MG63 (cell line): ENCODE measurements around the gene SP140L. TPM values are rescaled to one million over a fixed set of nuclear protein-coding genes. Genes with fewer than 3 reads are reported as not detected.
"Not testable (repeated sequence)": the region's sequence is repeated elsewhere in the genome, so short reads cannot be mapped to it uniquely, and the experiment has no call there.

Experiments
- DNase-seq: peaks from one replicate; pipeline ENCODE4 v3.0.0-alpha.2; 2020
- H3K27me3 ChIP-seq: fragments of 250-450 bp; sonication (Bioruptor Pico); 2 replicates; pipeline ENCODE4 v1.5.1; 2020; ENCODE audit warnings: mild to moderate bottlenecking, moderate library complexity
- H3K36me3 ChIP-seq: fragments of 250-450 bp; sonication (Bioruptor Pico); 2 replicates; pipeline ENCODE4 v1.5.1; 2020; ENCODE audit warnings: mild to moderate bottlenecking, moderate library complexity
- H3K4me3 ChIP-seq: fragments of 250-450 bp; sonication (Bioruptor Pico); 2 replicates; pipeline ENCODE4 v1.5.1; 2020; ENCODE audit warnings: mild to moderate bottlenecking, moderate library complexity
- H3K9me3 ChIP-seq: fragments of 250-450 bp; sonication (Bioruptor Pico); 2 replicates; pipeline ENCODE4 v1.5.1; 2020; ENCODE audit warnings: mild to moderate bottlenecking, moderate library complexity
- total RNA-seq: library from RNA; depleted of rRNA; stranded (reverse); fragments of >200 nt; shearing (Covaris generic); gene quantifications from 2 replicates; pipeline ENCODE4 v1.2.3, GENCODE V29; 2014; ENCODE audit warnings: low replicate concordance

The SP140L gene
- total RNA-seq, 1 experiment from 2014 or later, result 3.8 TPM

- Histone ChIP-seq H3K27me3 (no peaks in the 10 kb centered on the region), H3K9me3 (peaks cover 20% of the 10 kb centered on the region), H3K36me3 (peaks cover 12% of the 10 kb centered on the region), H3K4me3 (no peak overlapping the region)
- no peak for DNase-seq
These were observed 16.8 kb downstream of the SP140L start for GRCh38 chr2:230343747-230344146.

GRCh38 chr2:230346465-230346864 is 19.5 kb downstream of the SP140L start:
- peaks cover 17% of the 10 kb centered on the region for H3K36me3 ChIP-seq
- H3K9me3 ChIP-seq, result peaks cover 20% of the 10 kb centered on the region
- no peak overlapping the region for H3K4me3 ChIP-seq
- no peak for DNase-seq
- no peaks in the 10 kb centered on the region for H3K27me3 ChIP-seq

DNA sequence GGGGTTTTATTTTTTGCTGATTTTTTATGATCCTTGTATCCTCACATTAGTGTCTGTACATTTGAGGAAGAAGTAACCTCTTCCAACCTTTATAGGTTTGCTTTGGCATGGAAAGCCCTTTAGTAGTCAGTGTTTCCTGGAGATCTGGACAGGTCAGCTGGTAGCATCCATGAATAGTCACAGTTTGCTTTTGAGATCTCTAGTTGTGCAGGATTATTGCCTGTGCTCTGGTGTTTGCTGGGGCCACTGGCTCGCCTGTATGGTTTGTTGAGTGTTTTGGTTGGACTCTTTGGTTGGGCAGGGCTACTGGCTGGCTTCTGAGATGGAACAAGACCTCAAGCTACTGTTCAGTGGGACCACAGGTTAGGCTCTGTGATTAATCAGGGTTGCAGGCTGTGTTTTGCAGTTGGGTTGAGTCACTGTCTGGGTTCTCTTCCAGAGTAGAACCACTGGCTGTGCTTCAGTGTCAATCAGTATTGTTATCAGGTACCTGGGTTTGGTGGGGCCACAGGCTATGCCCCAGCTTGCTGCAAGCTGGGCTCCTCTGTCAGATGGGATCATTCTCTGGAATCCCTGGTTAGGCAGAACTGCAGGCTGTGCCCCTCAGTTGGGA is 20.0 kb downstream of the SP140L start:
- Histone ChIP-seq H3K36me3 (peaks cover 19% of the 10 kb centered on the region), H3K9me3 (peaks cover 20% of the 10 kb centered on the region), H3K27me3 (no peaks in the 10 kb centered on the region), H3K4me3 (no peak overlapping the region)
- no peak for DNase-seq

DNA sequence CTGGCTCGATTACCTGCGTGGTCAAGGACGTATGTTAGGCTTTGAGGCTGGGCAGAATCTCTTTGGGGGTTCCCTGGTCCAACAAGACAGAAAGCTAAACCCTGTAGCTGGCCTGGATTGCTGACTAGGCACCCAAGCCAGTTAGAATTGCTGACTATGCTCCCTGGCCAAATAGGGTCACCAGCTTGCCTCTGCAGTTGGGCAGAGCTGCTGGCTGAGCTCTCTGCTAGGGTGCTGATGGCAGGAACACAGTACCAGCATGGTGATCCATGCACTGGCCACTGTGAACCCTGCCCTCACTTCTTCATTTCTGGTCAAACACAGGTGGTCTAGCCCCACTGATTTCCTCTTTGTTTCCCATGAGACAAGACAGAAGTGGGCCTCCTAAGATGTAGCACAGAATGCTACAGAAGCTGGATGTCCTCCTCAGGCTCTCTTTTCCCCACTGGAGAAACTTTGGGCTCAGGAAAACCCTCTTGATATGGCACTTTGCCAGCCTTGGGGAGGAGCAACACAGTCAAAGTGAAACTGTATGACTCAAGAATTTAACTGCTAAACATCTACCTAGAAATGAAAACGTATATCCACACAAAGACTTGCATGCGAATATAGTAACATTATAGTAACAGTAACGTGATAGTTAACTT is 20.8 kb downstream of the SP140L start:
- no peak for DNase-seq
- peaks cover 19% of the 10 kb centered on the region for H3K36me3 ChIP-seq
- no peak overlapping the region for H3K4me3 ChIP-seq
- peaks cover 19% of the 10 kb centered on the region for H3K9me3 ChIP-seq
- H3K27me3 ChIP-seq, result no peaks in the 10 kb centered on the region

GRCh38 chr2:230348787-230349186 is 21.8 kb downstream of the SP140L start:
- H3K9me3 ChIP-seq, result peaks cover 16% of the 10 kb centered on the region
- DNase-seq, result no peak
- H3K36me3 ChIP-seq, result peaks cover 19% of the 10 kb centered on the region
- no peaks in the 10 kb centered on the region for H3K27me3 ChIP-seq
- no peak overlapping the region for H3K4me3 ChIP-seq

GRCh38 chr2:230356084-230356483 is 29.1 kb downstream of the SP140L start:
- no peak for DNase-seq
- Histone ChIP-seq H3K36me3 (peaks cover 23% of the 10 kb centered on the region), H3K27me3 (no peaks in the 10 kb centered on the region), H3K9me3 (peaks cover 6% of the 10 kb centered on the region), H3K4me3 (no peak overlapping the region)

DNA sequence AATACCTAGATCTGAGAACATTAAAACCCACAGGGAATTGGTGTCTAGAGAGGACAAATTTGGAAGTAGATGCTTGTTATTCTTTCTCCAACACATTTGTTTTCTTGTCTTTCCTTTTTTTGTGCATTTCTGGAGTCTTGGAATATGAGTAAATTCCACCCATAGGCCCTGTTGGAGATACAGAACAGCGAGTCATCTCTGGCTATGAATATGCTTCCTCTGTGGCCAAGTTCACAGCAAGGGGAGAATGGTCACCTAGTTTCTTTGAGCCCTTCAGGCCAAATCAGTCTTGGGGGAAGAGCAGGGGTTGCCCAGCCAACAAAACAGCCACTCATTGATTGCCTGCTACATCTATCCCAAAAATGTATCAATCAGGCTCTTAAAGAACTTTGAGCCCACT is 31.3 kb downstream of the SP140L start:
- DNase-seq, result peak; percentile 48
- no peak overlapping the region for H3K4me3 ChIP-seq
- H3K36me3 ChIP-seq, result peaks cover 27% of the 10 kb centered on the region
- peaks cover 6% of the 10 kb centered on the region for H3K9me3 ChIP-seq
- H3K27me3 ChIP-seq, result no peaks in the 10 kb centered on the region

- Histone ChIP-seq H3K9me3 (peaks cover 3% of the 10 kb centered on the region), H3K36me3 (peaks cover 27% of the 10 kb centered on the region), H3K4me3 (no peak overlapping the region), H3K27me3 (no peaks in the 10 kb centered on the region)
- no peak for DNase-seq
These were observed 33.0 kb downstream of the SP140L start for GRCh38 chr2:230360028-230360427.

DNA sequence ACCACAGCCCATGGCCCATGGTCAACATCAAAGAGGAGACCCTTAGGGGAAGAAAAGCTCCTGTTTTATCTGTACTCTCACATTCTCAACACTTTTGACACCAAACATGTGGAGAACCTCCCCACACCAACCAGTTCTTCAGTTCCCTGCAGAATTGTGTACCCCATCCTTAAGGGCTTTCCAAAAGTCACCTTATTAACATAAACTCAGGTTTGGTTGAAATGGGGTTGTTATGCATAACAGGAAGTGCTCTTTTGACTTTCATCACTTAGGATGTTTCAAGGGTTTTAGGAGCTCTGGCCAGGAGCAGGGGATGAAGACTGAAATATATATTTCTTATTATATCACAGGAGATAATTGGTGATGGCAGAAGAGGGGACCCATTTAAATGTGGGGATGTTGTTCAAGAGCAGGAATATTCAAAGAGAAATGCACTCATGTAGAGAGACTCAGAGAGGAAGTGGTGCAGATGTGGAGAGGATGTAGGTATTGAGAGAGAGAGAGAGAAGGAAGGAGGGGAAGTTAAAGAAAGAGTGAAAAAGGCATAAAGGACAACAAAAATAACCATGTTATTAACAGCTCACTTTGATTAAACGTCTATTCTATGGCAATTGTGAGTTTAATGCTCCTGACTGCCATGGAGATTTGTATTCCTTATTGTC is 35.2 kb downstream of the SP140L start:
- peaks cover 27% of the 10 kb centered on the region for H3K36me3 ChIP-seq
- no peak for DNase-seq
- peaks cover 1% of the 10 kb centered on the region; the same call in 1 of the 2 replicates for H3K9me3 ChIP-seq
- no peak overlapping the region for H3K4me3 ChIP-seq
- no peaks in the 10 kb centered on the region for H3K27me3 ChIP-seq

- no peak for DNase-seq
- H3K27me3 ChIP-seq, result no peaks in the 10 kb centered on the region
- H3K36me3 ChIP-seq, result peaks cover 12% of the 10 kb centered on the region
- no peaks in the 10 kb centered on the region for H3K9me3 ChIP-seq
- H3K4me3 ChIP-seq, result no peak overlapping the region
These were observed 55.1 kb downstream of the SP140L start for GRCh38 chr2:230382108-230382507.

GRCh38 chr2:230383453-230383852 is 56.5 kb downstream of the SP140L start:
- Histone ChIP-seq H3K36me3 (peaks cover 6% of the 10 kb centered on the region), H3K27me3 (no peaks in the 10 kb centered on the region), H3K4me3 (no peak overlapping the region), H3K9me3 (no peaks in the 10 kb centered on the region)
- no peak for DNase-seq

DNA sequence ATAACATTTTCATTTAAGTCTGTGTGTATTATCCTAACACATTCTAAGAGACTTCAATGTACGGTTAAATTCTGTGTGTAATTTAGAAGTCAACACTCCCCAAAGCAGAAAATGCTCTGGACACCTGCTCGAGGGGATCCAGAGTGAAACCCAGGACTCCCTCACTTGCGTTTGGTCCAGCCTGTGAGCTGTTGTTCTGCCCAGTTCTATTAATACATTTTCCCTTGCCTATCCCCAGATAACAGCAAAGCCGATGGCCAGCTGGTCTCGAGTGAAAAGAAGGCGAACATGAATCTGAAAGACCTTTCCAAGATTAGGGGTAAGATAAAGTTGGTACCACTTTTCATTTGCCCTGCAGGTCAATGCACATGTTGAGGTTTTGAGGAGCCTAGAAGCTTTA is 58.0 kb downstream of the SP140L start:
- Histone ChIP-seq H3K36me3 (peaks cover 7% of the 10 kb centered on the region), H3K4me3 (no peak overlapping the region), H3K27me3 (no peaks in the 10 kb centered on the region), H3K9me3 (no peaks in the 10 kb centered on the region)
- DNase-seq, result no peak

- Histone ChIP-seq H3K4me3 (no peak overlapping the region), H3K27me3 (no peaks in the 10 kb centered on the region), H3K36me3 (peaks cover 22% of the 10 kb centered on the region), H3K9me3 (no peaks in the 10 kb centered on the region)
- no peak for DNase-seq
These were observed 67.3 kb downstream of the SP140L start for GRCh38 chr2:230394301-230394700.

GRCh38 chr2:230398698-230399097 is 71.7 kb downstream of the SP140L start:
- DNase-seq, H3K36me3 ChIP-seq, H3K4me3 ChIP-seq, H3K9me3 ChIP-seq, H3K27me3 ChIP-seq: not testable (repeated sequence)

DNA sequence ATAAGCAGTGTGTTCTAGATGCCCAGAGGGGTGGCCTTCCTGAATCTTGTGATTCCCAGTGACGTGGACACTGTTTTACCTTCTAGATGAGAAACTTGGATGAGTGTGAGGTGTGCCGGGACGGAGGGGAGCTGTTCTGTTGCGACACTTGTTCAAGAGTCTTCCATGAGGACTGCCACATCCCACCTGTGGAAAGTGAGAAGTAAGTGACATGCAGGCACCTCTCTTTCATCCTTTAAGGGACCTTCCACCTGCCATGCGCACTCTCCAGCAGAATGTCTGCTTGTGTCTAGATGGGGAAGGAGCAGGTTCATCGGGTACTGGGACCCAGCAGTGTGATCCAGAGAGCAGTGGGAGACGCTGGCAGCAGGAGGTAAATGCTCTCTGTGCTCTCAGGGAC is 73.0 kb downstream of the SP140L start:
- Histone ChIP-seq H3K36me3 (no peaks in the 10 kb centered on the region; the same call in 1 of the 2 replicates), H3K4me3 (no peak overlapping the region)
- no peak for DNase-seq

GRCh38 chr2:230400454-230400853 is 73.5 kb downstream of the SP140L start:
- no peaks in the 10 kb centered on the region; the same call in none of the 2 replicates for H3K36me3 ChIP-seq
- no peaks in the 10 kb centered on the region for H3K9me3 ChIP-seq
- no peak for DNase-seq
- H3K4me3 ChIP-seq, result no peak overlapping the region
- no peaks in the 10 kb centered on the region for H3K27me3 ChIP-seq

More for the DNA sequence above, 73.0 kb downstream of the SP140L start:
- H3K9me3 ChIP-seq, result no peaks in the 10 kb centered on the region
- H3K27me3 ChIP-seq, result no peaks in the 10 kb centered on the region

DNA sequence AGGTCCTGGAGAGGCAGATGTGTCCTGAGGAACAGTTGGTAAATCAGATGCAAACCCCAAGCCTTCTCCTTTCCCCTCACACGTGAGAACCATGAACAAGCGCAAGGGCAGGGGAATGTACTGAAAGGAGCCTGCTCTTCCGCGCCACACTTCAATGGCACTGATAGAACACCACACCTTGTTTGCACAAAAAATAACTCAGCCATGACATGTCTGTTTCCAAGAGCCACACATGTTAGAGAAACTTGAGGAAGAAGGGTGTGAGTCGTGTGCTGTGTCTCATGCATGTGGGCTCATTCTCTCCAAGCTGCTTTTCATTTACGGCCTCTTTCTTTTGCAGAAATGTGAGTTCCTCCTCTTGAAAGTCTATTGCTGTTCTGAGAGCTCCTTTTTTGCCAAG is 74.0 kb downstream of the SP140L start:
- H3K4me3 ChIP-seq, H3K9me3 ChIP-seq, H3K36me3 ChIP-seq, DNase-seq, H3K27me3 ChIP-seq: not testable (repeated sequence)

DNA sequence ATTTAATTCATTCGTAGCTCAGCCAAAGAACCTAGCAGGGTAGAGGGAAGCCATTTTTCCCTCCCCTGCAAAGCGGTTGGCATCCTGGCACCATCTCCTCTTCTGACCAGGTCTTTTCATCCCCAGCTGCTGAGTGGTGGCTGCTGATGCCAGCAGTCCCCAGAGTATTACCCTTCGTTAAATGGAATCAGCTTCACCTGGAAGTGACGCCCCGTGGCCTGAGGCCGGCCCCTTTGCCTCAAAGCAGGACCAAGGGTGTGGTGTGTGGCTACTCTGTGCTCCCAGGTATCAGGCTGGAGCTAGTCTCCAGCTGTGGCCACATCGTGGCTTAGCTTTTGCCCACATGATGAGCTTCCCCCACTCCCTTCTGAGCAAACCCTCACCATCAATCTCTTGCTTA is 76.8 kb downstream of the SP140L start:
- peaks cover 2% of the 10 kb centered on the region for H3K36me3 ChIP-seq
- no peaks in the 10 kb centered on the region for H3K27me3 ChIP-seq
- no peaks in the 10 kb centered on the region for H3K9me3 ChIP-seq
- no peak for DNase-seq
- H3K4me3 ChIP-seq, result no peak overlapping the region
